ENCODE data around the gene PSMD7.

Gene PSMD7

GRCh38 chr16:74296432-74297144 is at the start of gene PSMD7:
TSS of gene PSMD7 (plus strand) at chr16:74296814. CDS start at chr16:74296915, 101 bp downstream.
- H3K27ac ChIP-seq = peak within 1 kb of the TSS; percentile 99
- TF ChIP-seq, protein P1, sequence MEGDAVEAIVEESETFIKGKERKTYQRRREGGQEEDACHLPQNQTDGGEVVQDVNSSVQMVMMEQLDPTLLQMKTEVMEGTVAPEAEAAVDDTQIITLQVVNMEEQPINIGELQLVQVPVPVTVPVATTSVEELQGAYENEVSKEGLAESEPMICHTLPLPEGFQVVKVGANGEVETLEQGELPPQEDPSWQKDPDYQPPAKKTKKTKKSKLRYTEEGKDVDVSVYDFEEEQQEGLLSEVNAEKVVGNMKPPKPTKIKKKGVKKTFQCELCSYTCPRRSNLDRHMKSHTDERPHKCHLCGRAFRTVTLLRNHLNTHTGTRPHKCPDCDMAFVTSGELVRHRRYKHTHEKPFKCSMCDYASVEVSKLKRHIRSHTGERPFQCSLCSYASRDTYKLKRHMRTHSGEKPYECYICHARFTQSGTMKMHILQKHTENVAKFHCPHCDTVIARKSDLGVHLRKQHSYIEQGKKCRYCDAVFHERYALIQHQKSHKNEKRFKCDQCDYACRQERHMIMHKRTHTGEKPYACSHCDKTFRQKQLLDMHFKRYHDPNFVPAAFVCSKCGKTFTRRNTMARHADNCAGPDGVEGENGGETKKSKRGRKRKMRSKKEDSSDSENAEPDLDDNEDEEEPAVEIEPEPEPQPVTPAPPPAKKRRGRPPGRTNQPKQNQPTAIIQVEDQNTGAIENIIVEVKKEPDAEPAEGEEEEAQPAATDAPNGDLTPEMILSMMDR (conservative IDR thresholded peaks at IDR 0.05) = no peak
- peak; percentile 93 for TF ChIP-seq ZFX (IDR thresholded peaks at IDR 0.05)

GRCh38 chr16:74249254-74249653 is 47.4 kb upstream of the PSMD7 start:
- no peak for TF ChIP-seq ZFX (IDR thresholded peaks at IDR 0.05)
- TF ChIP-seq, protein P1 (conservative IDR thresholded peaks at IDR 0.05) = no peak
- no peak overlapping the region for H3K27ac ChIP-seq

DNA sequence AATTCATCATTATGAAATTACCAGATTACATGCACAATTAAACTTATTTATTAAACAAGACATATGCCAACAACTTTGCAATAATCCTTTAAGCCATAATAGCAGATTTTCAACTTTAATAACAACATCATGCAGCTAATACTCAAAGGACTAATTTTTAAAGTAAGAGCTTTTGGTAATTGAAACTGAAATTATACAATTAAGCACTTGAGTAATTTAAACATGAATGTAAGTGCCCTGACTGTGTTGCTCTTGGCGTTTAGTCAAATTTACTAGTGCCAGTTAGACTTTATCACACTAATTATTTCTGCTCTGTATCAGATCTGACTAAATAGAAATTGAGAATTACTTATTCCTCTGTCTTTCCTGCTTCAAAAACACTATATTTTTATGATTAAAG is 46.8 kb upstream of the PSMD7 start:
- TF ChIP-seq, protein P1 (conservative IDR thresholded peaks at IDR 0.05) = no peak
- no peak for TF ChIP-seq ZFX (IDR thresholded peaks at IDR 0.05)
- no peak overlapping the region for H3K27ac ChIP-seq

GRCh38 chr16:74252329-74252728 is 44.3 kb upstream of the PSMD7 start:
- TF ChIP-seq, protein P1 (conservative IDR thresholded peaks at IDR 0.05) = no peak
- no peak for TF ChIP-seq ZFX (IDR thresholded peaks at IDR 0.05)
- no peak overlapping the region for H3K27ac ChIP-seq

- TF ChIP-seq ZFX (IDR thresholded peaks at IDR 0.05) = no peak
- TF ChIP-seq, protein P1 (conservative IDR thresholded peaks at IDR 0.05) = no peak
- no peak overlapping the region for H3K27ac ChIP-seq
Measured at GRCh38 chr16:74253161-74253938, 43.3 kb upstream of the PSMD7 start.

- H3K27ac ChIP-seq = no peak overlapping the region
- TF ChIP-seq, protein P1 (conservative IDR thresholded peaks at IDR 0.05) = no peak
- no peak for TF ChIP-seq ZFX (IDR thresholded peaks at IDR 0.05)
Measured at GRCh38 chr16:74257061-74257460, 39.6 kb upstream of the PSMD7 start.

DNA sequence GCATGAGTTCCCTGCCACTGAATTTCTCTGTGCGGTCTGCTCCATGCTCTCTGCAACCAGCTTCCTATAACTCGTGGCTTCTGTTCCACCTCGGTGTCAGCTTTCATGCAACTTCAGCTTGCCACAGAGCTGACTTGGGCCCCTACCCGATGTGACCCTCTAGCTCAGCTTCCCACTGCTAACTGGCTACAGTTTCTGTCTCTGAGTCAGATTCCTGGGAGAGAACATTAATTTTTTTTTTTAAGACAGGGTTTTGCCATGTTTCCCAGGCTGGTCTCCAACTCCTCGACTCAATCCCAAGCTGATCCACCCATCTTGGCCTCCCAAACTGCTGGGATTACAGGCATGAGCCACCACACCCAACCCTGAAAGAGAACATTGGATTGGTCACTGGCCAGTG is 35.5 kb upstream of the PSMD7 start:
- H3K27ac ChIP-seq = no peak overlapping the region
- TF ChIP-seq, protein P1 (conservative IDR thresholded peaks at IDR 0.05) = no peak
- TF ChIP-seq ZFX (IDR thresholded peaks at IDR 0.05) = no peak
